GM19397 (cell line): ENCODE results near the gene COL13A1.

ENCODE experiments used
- ATAC-seq: cut with Tn5 transposase; IDR thresholded peaks from one replicate; pipeline ENCODE4 v1.9.1; 2021; ENCODE audit warnings: mild to moderate bottlenecking, moderate library complexity; ENCODE audit not compliant: unreplicated experiment

The COL13A1 gene

GRCh38 chr10:69901628-69902505 is 100.2 kb downstream of the COL13A1 start:
- ATAC-seq, result no peak

- no peak for ATAC-seq
Observed at GRCh38 chr10:69902835-69903535, 101.3 kb downstream of the COL13A1 start.

- ATAC-seq, result no peak
Observed at GRCh38 chr10:69904533-69904932, 102.8 kb downstream of the COL13A1 start.

GRCh38 chr10:69906425-69906824 is 104.7 kb downstream of the COL13A1 start:
- no peak for ATAC-seq

- ATAC-seq, result no peak
Observed at GRCh38 chr10:69907517-69907916, 105.8 kb downstream of the COL13A1 start.

GRCh38 chr10:69908124-69908523 is 106.4 kb downstream of the COL13A1 start:
- ATAC-seq, result no peak

- no peak for ATAC-seq
Observed at GRCh38 chr10:69910561-69910960, 108.9 kb downstream of the COL13A1 start.

- ATAC-seq, result no peak
Observed at GRCh38 chr10:69911613-69912528, 110.2 kb downstream of the COL13A1 start.

- ATAC-seq, result no peak
Observed at GRCh38 chr10:69912589-69912988, 110.9 kb downstream of the COL13A1 start.

GRCh38 chr10:69913606-69914382 is 112.1 kb downstream of the COL13A1 start:
- ATAC-seq, result no peak

- no peak for ATAC-seq
Observed at GRCh38 chr10:69914398-69915214, 112.9 kb downstream of the COL13A1 start.

GRCh38 chr10:69915215-69915560 is 113.5 kb downstream of the COL13A1 start:
- no peak for ATAC-seq

- no peak for ATAC-seq
Observed at GRCh38 chr10:69916118-69916517, 114.4 kb downstream of the COL13A1 start.

GRCh38 chr10:69918036-69918435 is 116.3 kb downstream of the COL13A1 start:
- ATAC-seq, result no peak

- ATAC-seq, result no peak
Observed at GRCh38 chr10:69919250-69919649, 117.5 kb downstream of the COL13A1 start.

- no peak for ATAC-seq
Observed at GRCh38 chr10:69925111-69925510, 123.4 kb downstream of the COL13A1 start.

- ATAC-seq, result no peak
Observed at GRCh38 chr10:69928339-69928738, 126.6 kb downstream of the COL13A1 start.

- no peak for ATAC-seq
Observed at GRCh38 chr10:69929575-69929974, 127.9 kb downstream of the COL13A1 start.

- ATAC-seq, result no peak
Observed at GRCh38 chr10:69934768-69935167, 133.1 kb downstream of the COL13A1 start.

- no peak for ATAC-seq
Observed at GRCh38 chr10:69936091-69936490, 134.4 kb downstream of the COL13A1 start.
